Measurements from ENCODE around the gene CHRNB2.

- TF ChIP-seq CTCF (IDR thresholded peaks at IDR 0.05) = no peak
- no peak for TF ChIP-seq POLR2A (IDR thresholded peaks at IDR 0.05)
Measured at GRCh38 chr1:154590756-154591155, 23.2 kb downstream of the CHRNB2 start.

Data from lower leg skin (tissue), 3 donors.